NCI-H2029 treated with DMSO at 0.1 percent for 48 hours (cell line): ENCODE results near the gene MYO7A.

Experiments used
- DNase-seq: peaks from one replicate; lab custom pipeline; 2025; lab: John Stamatoyannopoulos, UW

The MYO7A gene

DNA sequence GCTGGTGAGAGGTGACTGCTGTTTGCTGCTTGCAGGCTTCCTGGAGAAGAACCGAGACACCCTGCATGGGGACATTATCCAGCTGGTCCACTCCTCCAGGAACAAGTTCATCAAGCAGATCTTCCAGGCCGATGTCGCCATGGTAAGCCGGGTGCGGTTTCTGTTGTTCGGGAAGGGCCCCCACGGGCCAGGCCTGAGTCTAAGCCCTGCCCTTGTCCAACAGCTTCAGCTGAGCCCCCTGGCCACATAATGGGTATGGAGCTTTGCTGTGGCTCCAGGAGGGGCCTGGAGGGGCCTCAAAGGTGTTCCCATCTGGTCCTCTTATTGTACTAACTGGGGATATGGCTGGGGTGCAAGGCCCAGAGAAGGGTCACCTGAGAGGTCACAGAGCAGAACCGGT, 38.0 kb downstream of the MYO7A start:
- DNase-seq, result no peak

DNA sequence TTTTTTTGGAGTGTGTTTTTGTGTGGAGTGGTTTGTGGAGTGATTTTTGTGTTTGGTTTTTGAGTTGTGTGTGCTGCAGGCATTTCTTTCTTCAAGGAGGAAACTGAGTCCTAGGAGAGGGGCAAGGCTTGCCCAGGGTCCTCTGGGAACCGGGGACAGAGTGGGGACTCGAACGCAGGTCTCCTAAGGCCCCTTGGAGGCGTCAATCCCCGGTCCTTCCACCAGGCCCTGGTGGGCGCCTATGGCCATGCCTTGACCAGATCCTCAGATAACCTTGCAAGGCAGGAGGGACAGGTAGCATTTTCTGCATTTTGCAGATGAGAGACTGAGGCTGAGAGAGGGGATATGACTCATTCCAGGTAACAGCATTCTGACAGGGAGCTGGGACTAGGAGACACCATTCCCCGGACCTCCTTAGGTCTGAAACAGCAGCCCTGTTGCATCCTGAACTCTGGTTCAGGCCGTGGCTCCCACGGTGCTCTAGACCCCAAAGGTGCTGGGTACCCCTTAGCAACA, 39.1 kb downstream of the MYO7A start:
- DNase-seq, result no peak

DNA sequence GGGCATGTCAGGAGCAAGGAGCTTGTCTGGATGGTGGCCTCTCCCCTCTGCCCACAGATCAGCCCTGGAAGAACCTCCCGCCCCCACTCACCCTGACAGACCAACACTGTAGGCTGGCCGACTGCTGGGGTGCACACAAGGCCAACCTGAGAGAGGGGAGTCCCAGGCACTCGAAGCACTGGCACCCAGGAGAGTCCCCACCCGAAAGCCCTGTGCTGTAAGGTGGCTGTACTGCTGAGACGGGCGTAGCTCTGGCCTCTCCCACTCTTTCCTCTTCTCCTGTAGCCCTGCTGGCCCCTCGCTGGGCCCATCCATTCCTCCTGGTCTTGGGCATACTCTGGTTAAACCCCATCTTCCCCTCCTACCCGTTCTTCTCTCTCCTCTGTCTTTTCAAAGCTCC, 39.7 kb downstream of the MYO7A start:
- DNase-seq, result no peak

DNA sequence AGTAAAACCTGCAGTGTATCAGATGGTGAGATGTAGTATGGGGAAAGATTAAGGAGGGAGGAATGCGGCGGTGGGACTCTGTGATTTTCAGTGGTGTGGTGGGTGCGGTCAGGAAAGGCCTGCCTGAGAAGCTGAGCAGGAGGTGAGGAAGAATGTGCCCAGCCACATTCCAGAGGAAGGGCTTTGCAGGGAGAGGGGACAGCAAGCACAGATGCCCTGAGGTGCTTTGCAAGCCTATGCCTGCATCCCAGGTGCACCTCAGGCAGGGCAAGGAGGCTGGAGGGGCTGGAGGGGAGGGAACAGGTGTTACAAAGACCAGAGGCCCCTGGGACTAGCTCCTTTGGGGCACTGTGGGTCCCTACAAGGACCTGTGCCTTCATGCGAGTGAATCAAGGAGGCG, 42.1 kb downstream of the MYO7A start:
- no peak for DNase-seq

DNA sequence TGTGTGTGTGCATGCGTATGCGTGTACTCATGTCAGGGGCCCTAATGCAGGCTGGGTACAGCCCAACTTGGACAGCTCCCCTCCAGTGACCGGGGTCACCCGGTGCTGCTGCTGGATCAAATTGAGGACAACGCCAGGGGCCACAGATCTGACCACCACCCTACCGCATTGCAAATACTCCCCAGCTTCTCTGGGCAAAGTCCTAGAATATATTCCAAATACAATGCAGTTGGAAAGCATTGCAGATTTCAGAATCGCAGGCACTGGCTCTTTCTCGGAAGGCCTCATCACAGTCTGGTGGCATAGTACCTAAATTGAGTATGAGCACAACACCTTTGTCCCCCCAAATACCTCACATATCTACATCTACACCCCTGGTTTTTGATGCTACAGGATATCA, 43.2 kb downstream of the MYO7A start:
- DNase-seq, result no peak

DNA sequence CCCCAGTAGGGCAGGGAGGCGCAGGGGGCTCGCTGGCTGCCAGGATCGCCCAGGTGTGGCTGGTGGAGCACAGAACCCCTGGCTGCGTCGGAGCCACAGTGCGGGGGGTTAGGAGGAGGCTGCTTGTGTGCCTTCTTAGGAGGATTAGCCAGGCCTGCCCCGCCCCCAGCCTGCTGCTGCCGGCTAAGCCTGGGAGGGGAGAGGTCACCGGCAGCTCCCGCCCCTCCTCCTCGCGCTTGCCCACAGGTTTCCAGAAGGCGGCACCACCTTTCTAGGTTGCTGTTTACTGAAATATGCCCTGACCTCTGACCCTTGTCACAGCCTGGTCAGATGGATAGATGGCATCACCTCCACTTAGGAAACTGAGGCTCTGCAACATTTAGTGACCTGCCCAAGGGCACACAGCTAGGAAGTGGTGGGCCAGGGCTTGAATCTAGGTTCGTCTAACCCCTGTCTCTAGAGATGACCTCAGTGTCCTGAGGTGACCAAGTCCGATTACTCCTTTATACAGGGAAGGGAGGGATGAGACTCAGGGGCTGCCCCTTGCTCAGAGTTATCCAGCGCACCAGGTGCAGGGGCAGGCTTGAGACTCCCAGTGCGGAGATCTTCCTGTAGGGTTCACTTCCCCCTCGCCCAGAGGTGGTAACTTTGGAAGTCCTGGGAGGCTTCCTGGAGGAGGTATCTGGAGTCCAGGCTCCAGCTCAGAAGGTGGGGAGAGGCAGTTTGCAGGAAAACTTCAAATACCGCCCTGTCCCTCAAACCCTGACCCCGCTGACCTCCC, 44.0 kb downstream of the MYO7A start:
- no peak for DNase-seq

- no peak for DNase-seq
These were observed 44.6 kb downstream of the MYO7A start for GRCh38 chr11:77172666-77172982.

- DNase-seq, result no peak
These were observed 45.4 kb downstream of the MYO7A start for GRCh38 chr11:77173494-77173893.

GRCh38 chr11:77174559-77174958, 46.5 kb downstream of the MYO7A start:
- peak; percentile 80 for DNase-seq

DNA sequence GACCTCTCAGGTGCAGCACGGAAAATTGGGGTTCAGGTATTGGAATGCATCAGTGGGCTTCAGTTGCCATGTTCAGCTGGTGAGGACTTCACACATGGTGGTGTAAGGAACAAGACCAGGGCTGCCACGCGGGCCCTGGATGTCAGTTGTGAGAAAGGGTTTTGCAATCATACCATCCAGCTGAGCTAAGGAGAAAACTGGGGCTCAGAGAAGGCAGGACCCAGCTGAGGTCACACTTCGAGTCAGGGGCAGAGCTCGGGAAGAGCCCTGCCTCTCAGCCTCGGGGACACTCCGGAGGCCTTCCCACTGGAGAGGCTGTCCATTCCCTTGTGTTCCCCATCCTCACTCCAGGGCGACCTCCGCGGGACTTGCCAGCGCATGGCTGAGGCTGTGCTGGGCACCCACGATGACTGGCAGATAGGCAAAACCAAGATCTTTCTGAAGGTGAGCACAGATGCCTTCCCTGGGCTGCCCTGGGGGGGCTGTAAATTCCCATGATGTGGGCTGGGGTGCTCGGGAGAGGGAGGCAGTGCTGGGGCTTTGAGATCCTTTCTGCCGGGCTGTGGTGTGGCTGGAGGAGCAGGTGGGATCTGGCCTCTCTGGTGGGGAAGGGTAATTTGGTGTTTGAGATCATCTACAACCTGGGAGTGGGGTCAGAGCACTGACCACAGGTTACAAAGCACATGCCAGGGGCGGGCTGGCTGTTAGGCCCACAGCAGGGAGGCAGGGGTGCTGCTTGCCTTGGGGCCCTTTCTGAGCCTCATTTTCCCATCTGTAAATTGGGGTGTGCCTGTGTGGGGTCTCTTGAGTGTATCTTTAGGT, 47.2 kb downstream of the MYO7A start:
- no peak for DNase-seq

- DNase-seq, result no peak
These were observed 48.0 kb downstream of the MYO7A start for GRCh38 chr11:77175869-77176539.

DNA sequence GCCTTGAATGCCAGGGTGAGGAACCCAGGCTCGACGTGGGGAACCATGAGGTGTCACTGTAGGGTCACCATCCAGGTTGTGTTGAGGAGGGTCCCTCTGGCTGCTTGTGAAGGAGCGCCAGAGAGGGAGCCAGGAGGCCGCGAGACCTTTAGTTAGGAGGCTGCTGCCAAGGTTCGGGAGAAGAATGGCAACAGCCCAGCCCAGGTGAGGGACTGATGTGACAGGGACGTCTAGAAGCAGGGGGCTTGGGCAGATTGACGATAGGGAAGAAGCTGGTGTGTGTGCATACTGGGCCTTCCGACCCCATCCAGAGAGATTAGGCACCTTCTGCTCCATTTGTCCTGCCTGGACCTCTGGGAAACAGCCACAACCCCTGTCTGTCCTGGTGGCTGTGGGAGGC, 49.0 kb downstream of the MYO7A start:
- DNase-seq, result no peak

DNA sequence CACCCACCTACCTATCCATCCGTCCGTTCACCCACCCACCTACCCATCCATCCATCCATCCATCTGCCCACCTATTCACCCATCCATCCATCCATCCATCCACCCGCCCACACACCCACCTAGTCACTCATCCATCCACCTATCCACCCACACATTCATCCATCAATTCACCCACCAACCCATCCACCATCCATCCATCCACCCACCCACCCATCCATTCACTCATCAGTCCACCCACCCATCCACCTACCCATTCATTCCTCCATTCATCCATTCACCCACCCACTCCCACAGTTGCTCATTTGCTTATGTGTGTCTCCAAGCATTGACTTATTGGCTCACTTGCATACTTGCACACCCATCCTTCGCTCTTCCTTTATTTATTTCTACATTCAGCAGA, 50.1 kb downstream of the MYO7A start:
- no peak for DNase-seq

DNA sequence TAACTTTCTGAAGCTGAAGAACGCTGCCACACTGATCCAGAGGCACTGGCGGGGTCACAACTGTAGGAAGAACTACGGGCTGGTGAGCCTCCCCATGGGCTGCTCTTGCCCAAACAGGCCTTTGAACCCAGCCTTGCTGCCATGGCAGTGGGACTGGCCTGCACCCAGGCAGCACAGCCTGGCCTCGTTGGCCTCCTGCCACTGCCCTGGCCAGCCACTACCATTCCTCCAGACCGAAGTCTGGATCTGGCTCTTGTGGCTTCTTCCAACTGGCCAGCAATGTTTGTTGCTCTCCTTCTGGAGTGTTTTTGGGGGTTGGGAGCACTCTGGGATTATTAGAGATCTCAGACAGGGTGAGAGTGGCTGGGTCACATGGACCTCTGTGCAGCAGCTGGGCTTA, 51.0 kb downstream of the MYO7A start:
- DNase-seq, result no peak

GRCh38 chr11:77179681-77180080, 51.6 kb downstream of the MYO7A start:
- no peak for DNase-seq

DNA sequence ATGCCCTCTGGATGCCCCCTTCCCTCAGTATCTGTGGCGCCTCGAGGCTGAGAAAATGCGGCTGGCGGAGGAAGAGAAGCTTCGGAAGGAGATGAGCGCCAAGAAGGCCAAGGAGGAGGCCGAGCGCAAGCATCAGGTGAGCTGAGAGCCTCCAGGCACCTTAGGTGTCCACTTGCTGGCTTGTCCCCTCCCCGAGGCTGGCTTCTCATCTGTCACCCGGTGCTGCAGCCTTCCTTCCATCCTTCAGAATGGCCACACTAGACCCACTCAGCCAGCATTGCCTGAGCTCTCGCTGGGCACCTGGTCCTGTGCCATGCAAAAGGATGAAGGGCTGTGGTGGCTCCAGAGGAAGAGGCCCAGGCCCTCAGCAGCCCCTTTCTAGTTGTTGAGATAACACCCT, 52.3 kb downstream of the MYO7A start:
- DNase-seq, result no peak

GRCh38 chr11:77181226-77181625, 53.2 kb downstream of the MYO7A start:
- no peak for DNase-seq

GRCh38 chr11:77181799-77182541, 53.9 kb downstream of the MYO7A start:
- DNase-seq, result no peak

- no peak for DNase-seq
These were observed 54.7 kb downstream of the MYO7A start for GRCh38 chr11:77182542-77183430.

DNA sequence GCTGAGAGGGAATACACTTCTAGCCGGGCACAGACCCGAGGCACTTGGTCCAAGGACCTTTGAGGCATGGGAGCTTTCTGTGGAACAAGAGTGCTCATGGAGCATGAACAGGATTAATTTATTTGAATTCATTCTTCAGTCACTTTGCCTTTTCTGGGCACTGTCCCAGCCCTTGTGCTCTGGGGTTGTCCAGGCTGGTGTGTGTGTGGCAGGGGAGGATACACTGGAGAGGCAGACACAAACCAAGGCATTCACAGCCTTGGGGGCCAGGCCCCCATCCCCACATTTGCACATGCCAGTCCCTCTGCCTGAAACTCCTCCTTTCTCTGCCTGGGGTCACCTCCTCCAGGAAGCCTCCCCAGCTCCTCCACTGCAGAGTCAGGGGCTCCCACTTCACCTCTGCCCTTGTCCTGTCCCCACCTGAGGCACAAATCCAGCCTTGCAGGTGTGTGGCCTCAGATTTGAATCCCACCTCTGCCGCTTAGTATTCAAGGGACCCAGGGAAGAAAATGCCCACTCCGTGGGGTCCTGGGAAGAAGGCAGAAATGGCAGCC, 55.5 kb downstream of the MYO7A start:
- no peak for DNase-seq
